HL-60 (cell line): ENCODE results near the gene GOLGA3.

ENCODE experiments used
- GABPA ChIP-seq: IDR thresholded peaks from 2 replicates; pipeline ENCODE4 v1.6.1; 2012; ENCODE audit warnings: low read depth
- REST ChIP-seq: IDR thresholded peaks from 2 replicates; pipeline ENCODE4 v1.6.1; 2012; ENCODE audit warnings: low read depth; ENCODE audit not compliant: insufficient replicate concordance
- SPI1 ChIP-seq: IDR thresholded peaks from 2 replicates; pipeline ENCODE4 v1.6.1; 2012; ENCODE audit warnings: low read depth, mild to moderate bottlenecking, borderline replicate concordance
- TF ChIP-seq, protein P1 (sequence below): IDR thresholded peaks from one replicate; pipeline ENCODE4 v1.5.1; 2011; ENCODE audit warnings: low read length, control low read depth, inconsistent platforms; ENCODE audit not compliant: insufficient read depth

DNA sequence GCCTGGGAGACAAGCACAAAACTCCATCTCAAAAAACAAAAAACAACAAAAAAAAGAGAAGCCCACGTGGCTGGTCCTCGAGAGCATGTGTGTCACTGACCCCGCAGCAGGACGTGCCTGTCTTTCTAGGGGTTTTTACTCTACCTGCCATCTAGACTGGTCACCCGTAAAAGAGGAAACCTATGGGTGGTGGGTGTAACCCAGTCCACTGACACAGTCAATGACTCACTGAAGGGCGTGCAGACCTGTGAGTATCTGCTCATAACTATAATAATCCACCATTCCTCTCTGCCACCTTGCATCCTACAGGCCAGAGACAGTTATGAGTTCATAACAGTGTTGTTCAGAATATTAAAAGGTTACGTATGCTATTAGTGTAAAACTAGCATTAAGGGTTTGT is 4.6 kb downstream of the GOLGA3 start:
- TF ChIP-seq, protein P1, sequence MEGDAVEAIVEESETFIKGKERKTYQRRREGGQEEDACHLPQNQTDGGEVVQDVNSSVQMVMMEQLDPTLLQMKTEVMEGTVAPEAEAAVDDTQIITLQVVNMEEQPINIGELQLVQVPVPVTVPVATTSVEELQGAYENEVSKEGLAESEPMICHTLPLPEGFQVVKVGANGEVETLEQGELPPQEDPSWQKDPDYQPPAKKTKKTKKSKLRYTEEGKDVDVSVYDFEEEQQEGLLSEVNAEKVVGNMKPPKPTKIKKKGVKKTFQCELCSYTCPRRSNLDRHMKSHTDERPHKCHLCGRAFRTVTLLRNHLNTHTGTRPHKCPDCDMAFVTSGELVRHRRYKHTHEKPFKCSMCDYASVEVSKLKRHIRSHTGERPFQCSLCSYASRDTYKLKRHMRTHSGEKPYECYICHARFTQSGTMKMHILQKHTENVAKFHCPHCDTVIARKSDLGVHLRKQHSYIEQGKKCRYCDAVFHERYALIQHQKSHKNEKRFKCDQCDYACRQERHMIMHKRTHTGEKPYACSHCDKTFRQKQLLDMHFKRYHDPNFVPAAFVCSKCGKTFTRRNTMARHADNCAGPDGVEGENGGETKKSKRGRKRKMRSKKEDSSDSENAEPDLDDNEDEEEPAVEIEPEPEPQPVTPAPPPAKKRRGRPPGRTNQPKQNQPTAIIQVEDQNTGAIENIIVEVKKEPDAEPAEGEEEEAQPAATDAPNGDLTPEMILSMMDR: no peak
- TF ChIP-seq REST (no peak), SPI1 (no peak), GABPA (no peak)
